ENCODE measurements around the gene OS9. TPM values are rescaled to one million over a fixed set of nuclear protein-coding genes. Genes with fewer than 3 reads are reported as not detected.

Gene OS9
- total RNA-seq, 2 experiments from 2014 or later = 77.3 to 83.5 TPM

DNA sequence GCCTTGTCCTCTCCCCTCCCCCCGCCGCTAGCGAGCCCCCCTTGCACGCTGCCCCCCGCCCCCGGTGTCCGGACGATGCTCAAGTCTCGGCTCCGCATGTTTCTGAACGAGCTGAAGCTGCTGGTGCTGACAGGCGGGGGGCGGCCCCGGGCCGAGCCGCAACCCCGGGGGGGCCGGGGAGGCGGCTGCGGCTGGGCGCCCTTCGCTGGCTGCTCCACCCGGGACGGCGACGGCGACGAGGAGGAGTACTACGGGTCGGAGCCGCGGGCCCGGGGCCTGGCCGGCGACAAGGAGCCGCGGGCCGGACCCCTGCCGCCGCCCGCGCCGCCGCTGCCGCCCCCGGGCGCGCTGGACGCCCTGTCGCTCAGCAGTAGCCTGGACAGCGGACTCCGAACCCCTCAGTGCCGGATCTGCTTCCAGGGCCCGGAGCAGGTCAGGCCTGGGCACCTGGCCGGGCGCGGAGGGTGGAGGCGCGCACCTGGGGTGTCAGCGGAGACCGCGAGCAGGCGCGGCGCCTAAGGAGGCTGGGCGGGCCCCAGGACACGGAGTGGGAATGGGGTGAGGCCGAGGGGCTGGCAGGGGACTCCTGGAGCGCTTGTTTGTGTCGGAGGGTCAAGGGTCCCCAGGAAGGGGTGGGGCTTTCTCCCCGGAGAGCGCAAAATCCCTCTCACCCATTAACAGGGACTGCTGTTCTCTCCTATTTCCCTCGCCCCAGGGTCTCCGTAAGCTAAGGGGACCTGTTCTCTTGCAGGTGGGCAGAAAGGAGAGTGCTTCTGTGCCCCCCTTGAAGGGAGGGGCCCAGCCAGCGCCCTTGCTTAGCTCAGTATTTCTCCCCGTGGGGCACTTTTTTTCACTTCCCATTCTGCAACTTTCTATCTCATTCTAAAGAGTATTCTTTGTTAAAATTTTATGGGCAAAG is 61.8 kb downstream of the OS9 start:
- CTCF ChIA-PET = interaction anchor here (0.9 to 2.5 kb wide), 12 partner anchors 7 to 150 kb away, joined by 3 to 28 read pairs (median 5); partner anchors contain the start of genes CYP27B1, EEF1AKMT3, METTL1 and TSFM
- POLR2A ChIA-PET = interaction anchor here (0.6 to 1.8 kb wide), 4 partner anchors 8 to 17 kb away, joined by 3 to 7 read pairs (median 4); partner anchors contain the start of genes CYP27B1, EEF1AKMT3, METTL1 and TSPAN31

DNA sequence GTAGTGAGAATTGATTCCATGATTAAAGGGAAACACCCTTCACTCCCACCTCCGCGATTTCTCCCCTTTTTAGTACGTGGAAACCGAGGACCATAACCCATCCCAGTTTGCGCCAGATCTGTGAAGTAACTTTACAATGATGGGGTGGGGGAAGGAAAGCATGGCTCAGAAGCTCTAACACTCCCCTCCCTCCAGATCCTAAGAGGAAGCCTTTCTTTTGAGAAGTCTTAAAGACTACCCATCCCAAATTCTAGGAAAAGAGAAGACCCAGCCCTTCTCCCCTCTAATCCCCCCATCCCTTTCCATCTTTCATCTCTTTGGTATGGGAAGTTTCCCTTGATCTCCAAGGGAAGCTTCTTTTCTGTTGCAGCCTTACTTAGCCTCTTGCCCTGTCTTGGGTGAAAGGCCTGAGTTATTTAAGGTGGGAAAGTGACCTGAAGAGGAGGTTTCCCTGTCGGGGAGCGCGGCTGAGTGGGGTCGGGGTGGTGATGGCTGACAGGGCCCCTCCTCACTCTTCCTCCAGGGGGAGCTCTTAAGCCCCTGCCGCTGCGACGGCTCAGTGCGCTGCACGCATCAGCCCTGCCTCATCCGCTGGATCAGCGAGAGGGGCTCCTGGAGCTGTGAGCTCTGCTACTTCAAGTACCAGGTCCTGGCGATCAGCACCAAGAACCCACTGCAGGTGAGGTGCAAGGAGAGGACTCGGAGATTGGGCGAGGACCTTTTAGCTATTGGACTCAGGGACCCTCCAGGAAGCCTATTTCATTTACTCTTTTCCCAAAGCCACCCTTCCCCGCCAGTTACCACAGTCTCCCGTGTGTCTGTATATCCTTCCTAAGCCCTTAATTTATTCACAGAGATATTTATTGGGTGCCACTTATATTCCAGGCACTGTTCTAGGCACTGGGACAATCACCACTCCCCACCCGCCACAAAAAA is 62.7 kb downstream of the OS9 start:
- ChIA-PET POLR2A (interaction anchor here (1.0 to 1.8 kb wide), 3 partner anchors 10 to 16 kb away, joined by 3 to 6 read pairs (median 3); partner anchors contain the start of genes CYP27B1, EEF1AKMT3, METTL1 and TSPAN31), CTCF (interaction anchor here (0.9 to 2.5 kb wide), 14 partner anchors 8 to 149 kb away, joined by 3 to 28 read pairs (median 5); partner anchors contain the start of genes CYP27B1, EEF1AKMT3, METTL1 and TSFM)

- ChIA-PET POLR2A (no interaction called here), CTCF (interaction anchor here (2.5 kb wide), 1 partner anchor 10 kb away, joined by 28 read pairs; the partner anchor contains the start of gene CYP27B1)
Observed at GRCh38 chr12:57757771-57758170, 63.8 kb downstream of the OS9 start.

DNA sequence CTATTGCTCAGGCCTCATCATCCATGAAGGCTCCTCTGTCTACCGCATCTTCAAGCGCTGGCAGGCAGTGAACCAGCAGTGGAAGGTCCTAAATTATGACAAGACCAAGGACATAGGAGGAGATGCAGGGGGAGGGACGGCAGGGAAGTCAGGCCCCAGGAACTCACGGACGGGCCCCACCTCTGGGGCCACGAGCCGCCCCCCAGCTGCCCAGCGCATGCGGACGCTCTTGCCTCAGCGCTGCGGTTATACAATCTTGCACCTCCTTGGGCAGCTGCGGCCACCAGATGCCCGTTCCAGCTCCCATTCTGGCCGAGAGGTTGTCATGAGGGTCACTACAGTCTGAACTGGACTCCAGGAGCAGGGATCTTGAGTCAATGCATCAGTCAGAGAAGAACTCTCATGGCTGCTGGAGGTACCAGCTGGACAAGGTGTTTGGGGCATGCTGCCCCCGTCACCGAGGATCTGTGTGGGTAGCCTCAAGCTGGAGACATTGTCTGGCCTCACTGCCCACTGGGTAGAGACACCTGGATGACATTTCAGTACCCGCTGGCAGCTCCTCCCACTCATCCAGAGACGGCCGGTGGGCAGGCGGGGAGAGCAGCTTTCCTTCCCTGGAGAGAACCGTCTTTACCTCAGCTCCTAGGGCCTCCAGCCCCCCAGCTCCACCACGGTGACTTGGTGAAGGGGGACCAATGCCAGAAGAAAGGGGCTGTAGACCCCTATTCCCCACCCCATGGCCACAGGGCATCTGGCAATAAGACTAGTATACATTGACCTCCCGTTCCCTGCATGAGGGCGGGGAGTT is 64.8 kb downstream of the OS9 start:
- POLR2A ChIA-PET = no interaction called here
- CTCF ChIA-PET = interaction anchor here (0.7 to 2.2 kb wide), 5 partner anchors 10 to 31 kb away, joined by 3 to 10 read pairs (median 3); no protein-coding TSS in a partner anchor

DNA sequence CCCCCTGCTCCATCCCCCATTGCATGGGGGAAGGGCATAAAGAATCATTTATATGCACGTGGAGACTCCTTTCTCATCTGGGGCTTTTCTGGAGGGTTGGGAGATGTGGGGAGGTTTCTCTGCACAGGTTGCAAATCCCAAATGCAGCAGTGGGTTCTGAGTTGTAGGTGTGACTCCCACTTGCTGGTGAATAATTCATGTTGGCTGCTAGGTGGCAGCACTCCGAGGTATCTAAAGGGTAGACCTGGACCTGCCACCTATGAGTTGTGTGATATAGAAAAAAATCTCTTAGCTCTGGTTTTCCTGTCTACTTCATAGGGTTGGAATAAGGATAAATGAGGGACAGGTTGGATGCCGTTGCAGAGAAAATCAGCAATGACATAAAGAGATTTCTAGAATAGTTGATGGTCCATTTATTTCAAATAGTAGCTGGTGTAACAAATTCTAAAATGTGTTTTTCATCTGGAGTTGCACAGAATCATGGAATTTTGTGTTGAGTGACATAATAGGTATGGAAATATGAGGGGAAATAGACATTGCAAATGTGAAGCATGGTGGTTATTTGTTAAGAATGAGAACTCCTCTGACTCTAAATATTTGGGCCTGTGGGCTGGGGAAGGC is 65.5 kb downstream of the OS9 start:
- CTCF ChIA-PET = interaction anchor here (0.6 to 2.2 kb wide), 7 partner anchors 9 to 30 kb away, joined by 3 to 10 read pairs (median 3); partner anchors contain the start of gene TSPAN31
- POLR2A ChIA-PET = interaction anchor here (0.6 kb wide), 1 partner anchor 172 kb away, joined by 6 read pairs; no protein-coding TSS in a partner anchor

GRCh38 chr12:57760347-57760982 is 66.5 kb downstream of the OS9 start:
- POLR2A ChIA-PET = no interaction called here
- CTCF ChIA-PET = interaction anchor here (1.5 to 2.2 kb wide), 3 partner anchors 8 to 23 kb away, joined by 3 to 10 read pairs (median 9); no protein-coding TSS in a partner anchor

DNA sequence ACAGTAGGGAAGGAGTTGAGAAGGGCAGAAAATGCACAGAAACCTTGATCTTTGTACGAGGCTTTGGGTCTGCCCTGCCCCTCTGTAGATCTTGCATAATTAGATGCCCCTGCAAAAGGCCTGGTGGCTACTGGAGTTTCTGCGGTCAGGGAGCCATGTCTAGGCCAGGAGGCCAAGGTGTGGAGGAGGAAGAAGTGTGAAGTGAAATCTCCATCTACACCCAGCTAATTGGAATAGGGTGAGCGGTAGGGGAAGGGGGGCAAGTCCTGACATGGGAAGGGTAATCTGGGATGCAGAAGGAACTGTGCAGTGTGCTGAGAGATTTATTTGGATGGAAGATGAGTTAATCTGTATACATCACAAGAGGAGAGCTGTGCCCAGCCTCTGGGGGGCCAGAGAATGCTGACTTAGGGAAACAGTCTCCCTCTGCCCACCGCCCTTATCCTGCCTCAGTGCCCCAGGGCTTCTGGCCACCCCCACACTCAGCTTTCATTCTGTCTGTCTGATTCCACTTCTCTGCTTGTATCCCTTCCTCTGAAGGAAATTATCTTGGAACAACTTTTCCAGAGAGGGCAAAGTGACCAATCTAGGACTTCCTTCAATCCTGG is 67.6 kb downstream of the OS9 start:
- CTCF ChIA-PET = interaction anchor here (0.5 kb wide), 1 partner anchor 63 kb away, joined by 3 read pairs; no protein-coding TSS in a partner anchor
- POLR2A ChIA-PET = no interaction called here

GRCh38 chr12:57762463-57762862 is 68.5 kb downstream of the OS9 start:
- ChIA-PET CTCF (interaction anchor here (0.7 kb wide), 1 partner anchor 21 kb away, joined by 3 read pairs; the partner anchor contains the start of gene TSFM), POLR2A (no interaction called here)

- CTCF ChIA-PET = interaction anchor here (1.0 to 2.9 kb wide), 3 partner anchors 8 to 13 kb away, joined by 3 to 11 read pairs (median 10); partner anchors contain the start of gene MARCHF9
- POLR2A ChIA-PET = no interaction called here
Observed at GRCh38 chr12:57763881-57764661, 70.1 kb downstream of the OS9 start.

- ChIA-PET POLR2A (no interaction called here), CTCF (interaction anchor here (1.0 to 2.9 kb wide), 3 partner anchors 8 to 12 kb away, joined by 3 to 11 read pairs (median 10); partner anchors contain the start of gene MARCHF9)
Observed at GRCh38 chr12:57764662-57765002, 70.7 kb downstream of the OS9 start.

DNA sequence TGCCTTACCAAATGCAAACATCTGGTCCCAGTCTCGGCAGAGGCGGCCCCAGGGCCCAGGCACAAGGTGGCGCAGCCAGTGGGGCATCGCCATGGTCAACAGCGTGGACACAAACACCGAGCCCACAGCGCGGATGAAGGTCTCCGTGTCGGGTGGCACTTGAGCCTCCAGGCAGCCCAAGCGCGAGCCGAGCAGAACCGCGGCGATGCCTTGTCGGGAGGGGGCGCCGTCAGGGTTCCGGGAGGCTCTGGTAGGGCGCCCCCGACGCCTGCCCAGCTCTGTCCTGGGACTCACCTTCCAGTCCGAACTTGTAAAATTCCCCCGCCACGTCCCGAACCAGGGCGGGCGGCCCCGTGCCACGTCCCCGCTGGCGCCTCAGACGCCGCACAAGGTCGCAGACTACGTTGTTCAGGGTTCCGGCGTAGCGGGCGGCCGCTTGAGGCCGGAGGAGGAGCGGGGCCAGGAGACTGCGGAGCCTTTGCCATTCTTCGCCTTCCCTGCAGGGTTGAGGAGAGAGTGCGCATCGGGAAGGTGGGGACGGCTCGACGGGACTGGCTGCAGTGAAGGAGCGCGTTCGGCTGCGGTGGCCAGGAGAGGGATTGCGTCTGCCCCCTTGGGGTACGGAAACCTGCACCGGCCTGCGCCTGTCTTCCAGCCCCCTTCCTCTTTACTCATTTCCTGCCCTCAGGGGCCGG is 71.2 kb downstream of the OS9 start:
- CTCF ChIA-PET = interaction anchor here (0.9 to 2.9 kb wide), 4 partner anchors 9 to 18 kb away, joined by 3 to 11 read pairs (median 6); partner anchors contain the start of genes MARCHF9 and TSFM
- POLR2A ChIA-PET = interaction anchor here (1.8 kb wide), 1 partner anchor 9 kb away, joined by 6 read pairs; no protein-coding TSS in a partner anchor

DNA sequence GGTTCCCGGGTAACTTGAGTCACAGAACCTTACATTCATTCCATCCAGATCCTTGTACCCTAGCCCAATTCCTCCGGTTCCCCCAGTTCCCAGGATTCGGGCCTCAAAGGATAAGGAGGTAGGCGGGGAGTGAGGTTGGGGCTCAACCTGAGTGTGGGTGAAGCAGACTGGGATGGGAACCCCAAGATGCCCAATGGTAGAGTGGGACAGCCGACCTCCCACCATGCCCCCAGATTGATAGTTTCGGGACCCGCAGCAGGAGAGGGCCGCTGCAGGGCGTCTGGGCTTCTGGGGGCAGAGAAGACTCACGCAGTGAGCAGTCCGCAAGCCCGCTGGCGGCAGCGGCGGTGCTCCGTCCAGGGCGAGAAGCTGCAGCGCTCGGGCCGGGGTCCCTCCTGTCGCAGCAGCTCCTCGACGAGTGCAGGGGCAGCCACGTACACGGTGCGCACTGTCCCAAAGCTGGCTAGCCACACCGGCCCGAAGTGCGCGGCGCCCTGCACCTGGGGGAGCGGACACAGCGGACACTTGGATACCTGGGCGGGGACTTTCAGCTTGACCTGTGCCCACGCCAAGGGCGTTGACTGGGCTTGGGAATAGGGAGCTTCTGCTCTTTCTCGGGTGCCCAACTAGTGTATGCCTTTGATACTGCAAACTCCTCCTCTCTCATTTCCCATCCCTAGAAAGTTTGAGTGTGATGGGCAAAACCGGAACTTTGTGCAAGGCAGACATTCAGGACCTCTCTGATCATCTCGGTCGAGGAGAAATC is 71.9 kb downstream of the OS9 start:
- POLR2A ChIA-PET = interaction anchor here (1.8 kb wide), 1 partner anchor 9 kb away, joined by 6 read pairs; no protein-coding TSS in a partner anchor
- CTCF ChIA-PET = interaction anchor here (0.9 to 4.0 kb wide), 3 partner anchors 9 to 17 kb away, joined by 3 to 28 read pairs (median 11); partner anchors contain the start of gene TSFM

GRCh38 chr12:57766464-57767304 is 72.8 kb downstream of the OS9 start, which contains the start of gene CYP27B1:
TSS of gene CYP27B1 (minus strand) at chr12:57767078. CDS start at chr12:57767041, 37 bp downstream.
- CTCF ChIA-PET = interaction anchor here (0.6 to 4.0 kb wide), 4 partner anchors 10 to 647 kb away, joined by 3 to 28 read pairs (median 7); partner anchors contain the start of gene TSFM
- POLR2A ChIA-PET = interaction anchor here (1.8 kb wide), 1 partner anchor 10 kb away, joined by 6 read pairs; no protein-coding TSS in a partner anchor
